SK-N-SH (cell line): ENCODE measurements around the gene LHX6.

Experiments
- CHD2 ChIP-seq: fragments of 150-350 bp; IDR thresholded peaks from 2 replicates; pipeline ENCODE4 v1.6.1; 2018; ENCODE audit warnings: low read length; ENCODE audit not compliant: partially characterized antibody
- CTCF ChIP-seq: fragments of 200-600 bp; sonication (generic); IDR thresholded peaks from 2 replicates; pipeline ENCODE4 v1.6.1; 2017; ENCODE audit warnings: antibody characterized with exemption, mild to moderate bottlenecking, moderate library complexity
- EP300 ChIP-seq, 2 experiments: IDR thresholded peaks; 2 replicates each; pipeline versions ENCODE4 v1.4.0 to v1.6.1; 2012; ENCODE audit warnings: borderline replicate concordance in 1 of 2, low read depth in 1 of 2, low read length in 1 of 2
- GATA2 ChIP-seq: sonication (generic); formaldehyde crosslinking; IDR thresholded peaks from 2 replicates; pipeline ENCODE4 v1.5.0; 2020; ENCODE audit warnings: mild to moderate bottlenecking, missing genetic modification reagents
- MAX ChIP-seq: IDR thresholded peaks from 2 replicates; pipeline ENCODE4 v1.4.0; 2012; ENCODE audit warnings: low read depth
- NFIC ChIP-seq: IDR thresholded peaks from 2 replicates; pipeline ENCODE4 v1.4.0; 2012; ENCODE audit warnings: borderline replicate concordance
- POLR2AphosphoS5 ChIP-seq: IDR thresholded peaks from 2 replicates; pipeline ENCODE4 v1.6.1; 2012; ENCODE audit warnings: low read depth, low read length
- RAD21 ChIP-seq: IDR thresholded peaks from 2 replicates; pipeline ENCODE4 v1.6.1; 2012; ENCODE audit warnings: mild to moderate bottlenecking, low read length
- RCOR1 ChIP-seq: fragments of 150-350 bp; IDR thresholded peaks from 2 replicates; pipeline ENCODE4 v1.6.1; 2017; ENCODE audit warnings: antibody characterized with exemption, low read length
- REST ChIP-seq: IDR thresholded peaks from 2 replicates; pipeline ENCODE4 v1.6.1; 2012; ENCODE audit warnings: mild to moderate bottlenecking, low read depth, low read length, moderate library complexity
- SMC3 ChIP-seq: IDR thresholded peaks from 2 replicates; pipeline ENCODE4 v1.6.1; 2012; ENCODE audit warnings: low read depth, low read length, improper control_type of control experiment
- TCF12 ChIP-seq: IDR thresholded peaks from 2 replicates; pipeline ENCODE4 v1.4.0; 2012
- YY1 ChIP-seq: IDR thresholded peaks from 2 replicates; pipeline ENCODE4 v1.4.0; 2012; ENCODE audit warnings: low read depth, mild to moderate bottlenecking
- TF ChIP-seq, protein P1 (sequence below): IDR thresholded peaks from 2 replicates; pipeline ENCODE4; 2012

DNA sequence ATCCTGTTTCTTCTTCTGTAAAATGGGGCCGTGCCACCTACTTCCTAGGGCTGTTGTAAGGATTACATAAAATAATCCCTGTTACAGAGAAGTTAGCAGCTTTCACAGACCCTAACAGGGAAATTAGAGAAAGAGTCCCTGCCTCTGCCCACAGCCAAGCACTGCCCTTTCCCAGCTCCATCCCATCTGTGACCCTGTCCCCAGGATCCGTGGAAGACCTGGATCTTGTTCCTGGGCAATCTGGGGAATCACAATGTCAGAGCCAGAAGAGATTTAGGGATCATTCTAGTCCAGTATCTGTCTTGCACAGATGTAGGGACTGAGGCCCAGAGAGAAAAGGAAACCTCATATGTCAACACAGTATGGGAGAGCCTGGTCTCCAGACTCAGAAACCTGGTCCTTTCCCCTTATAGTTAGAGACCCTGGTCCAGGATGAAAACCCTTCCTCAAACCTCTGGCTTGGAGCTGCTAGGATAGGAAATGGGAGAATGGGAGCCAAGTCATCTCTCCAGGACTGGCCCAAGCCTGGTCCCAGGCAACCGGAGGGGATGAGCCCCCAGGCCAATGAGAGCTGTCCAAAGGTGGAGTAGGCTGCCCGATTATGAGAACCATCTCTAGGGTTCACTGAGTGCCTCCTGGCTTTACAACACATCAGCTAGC lies 12.5 kb downstream of the LHX6 start:
- TF ChIP-seq CTCF (no peak), POLR2AphosphoS5 (no peak), EP300 (IDR thresholded peaks at IDR 0.05; ENCODE audit: borderline replicate concordance in 1 of 2, low read depth in 1 of 2, low read length in 1 of 2) (no peak), NFIC (no peak), RCOR1 (no peak), CHD2 (no peak), GATA2 (CRISPR knock-in tag) (no peak), SMC3 (no peak), MAX (no peak), YY1 (no peak), RAD21 (no peak), REST (no peak), TCF12 (no peak)
- TF ChIP-seq, protein P1, sequence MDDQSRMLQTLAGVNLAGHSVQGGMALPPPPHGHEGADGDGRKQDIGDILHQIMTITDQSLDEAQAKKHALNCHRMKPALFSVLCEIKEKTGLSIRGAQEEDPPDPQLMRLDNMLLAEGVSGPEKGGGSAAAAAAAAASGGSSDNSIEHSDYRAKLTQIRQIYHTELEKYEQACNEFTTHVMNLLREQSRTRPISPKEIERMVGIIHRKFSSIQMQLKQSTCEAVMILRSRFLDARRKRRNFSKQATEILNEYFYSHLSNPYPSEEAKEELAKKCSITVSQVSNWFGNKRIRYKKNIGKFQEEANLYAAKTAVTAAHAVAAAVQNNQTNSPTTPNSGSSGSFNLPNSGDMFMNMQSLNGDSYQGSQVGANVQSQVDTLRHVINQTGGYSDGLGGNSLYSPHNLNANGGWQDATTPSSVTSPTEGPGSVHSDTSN: no peak
